Liver (tissue), 9 donors: ENCODE measurements around the gene PPP2R2B. TPM values are rescaled to one million over a fixed set of nuclear protein-coding genes. Genes with fewer than 3 reads are reported as not detected.

Source experiments
- DNase-seq: peaks from one replicate; pipeline ENCODE4 v3.0.0-alpha.2; 2017; ENCODE audit warnings: low spot score
- H3K27ac ChIP-seq, 2 donors: one replicate each; pipeline ENCODE4 v1.7.0; 2013; ENCODE audit warnings: inconsistent platforms in 2 of 2, low read length in 2 of 2, control low read depth in 1 of 2, low read depth in 1 of 2, mild to moderate bottlenecking in 1 of 2
- H3K27me3 ChIP-seq, 4 donors: one replicate each; pipeline versions ENCODE4 v1.6.1 to v1.7.0; 2013; ENCODE audit warnings: low read length in 3 of 4, inconsistent platforms in 1 of 4, mild to moderate bottlenecking in 1 of 4, moderate library complexity in 1 of 4; ENCODE audit not compliant: control insufficient read depth in 4 of 4, insufficient read depth in 4 of 4
- H3K36me3 ChIP-seq, 4 donors: one replicate each; pipeline versions ENCODE4 v1.6.1 to v1.7.0; 2013; ENCODE audit warnings: low read length in 3 of 4, mild to moderate bottlenecking in 3 of 4, low read depth in 1 of 4, moderate library complexity in 1 of 4; ENCODE audit not compliant: control insufficient read depth in 4 of 4, insufficient read depth in 3 of 4
- H3K4me1 ChIP-seq, 4 donors: one replicate each; pipeline versions ENCODE4 v1.6.1 to v1.7.0; 2013; ENCODE audit warnings: low read length in 3 of 4, mild to moderate bottlenecking in 3 of 4, moderate library complexity in 1 of 4; ENCODE audit not compliant: control insufficient read depth in 4 of 4, insufficient read depth in 4 of 4
- H3K4me3 ChIP-seq, 3 donors: one replicate each; pipeline versions ENCODE4 v1.6.1 to v1.7.0; 2013; ENCODE audit warnings: low read length in 3 of 3, control low read depth in 1 of 3, low read depth in 1 of 3, mild to moderate bottlenecking in 1 of 3
- H3K9ac ChIP-seq, 2 donors: one replicate each; pipeline ENCODE4 v1.7.0; 2013; ENCODE audit warnings: low read length in 2 of 2, mild to moderate bottlenecking in 2 of 2, moderate library complexity in 2 of 2, control low read depth in 1 of 2, low read depth in 1 of 2
- H3K9me3 ChIP-seq, 4 donors: one replicate each; pipeline versions ENCODE4 v1.6.1 to v1.7.0; 2013; ENCODE audit warnings: low read length in 3 of 4; ENCODE audit not compliant: control insufficient read depth in 4 of 4
- ATF3 ChIP-seq: IDR thresholded peaks from 2 replicates; pipeline ENCODE4 v1.6.1; 2016; ENCODE audit warnings: antibody characterized with exemption
- CTCF ChIP-seq: fragments of 150-350 bp; IDR thresholded peaks from 2 replicates; pipeline ENCODE4 v1.5.1; 2017; ENCODE audit warnings: improper control_type of control experiment, low read depth, low read length; ENCODE audit not compliant: missing input control
- EGR1 ChIP-seq, 2 donors: IDR thresholded peaks; 2 replicates each; pipeline ENCODE4 v1.6.1; 2016 to 2018; ENCODE audit warnings: antibody characterized with exemption in 2 of 2, low read depth in 2 of 2
- FOXA1 ChIP-seq: IDR thresholded peaks from 2 replicates; pipeline ENCODE4 v1.6.1; 2016; ENCODE audit warnings: antibody characterized with exemption
- FOXA2 ChIP-seq: IDR thresholded peaks from 2 replicates; pipeline ENCODE4 v1.6.1; 2016; ENCODE audit warnings: antibody characterized with exemption
- GABPA ChIP-seq, 2 donors: IDR thresholded peaks in 1 of 2; conservative IDR thresholded peaks in 1 of 2; 2 replicates each; pipeline ENCODE4 v1.6.1; 2016; ENCODE audit warnings: antibody characterized with exemption in 2 of 2, mild to moderate bottlenecking in 1 of 2, moderate library complexity in 1 of 2
- HNF4A ChIP-seq, 2 donors: conservative IDR thresholded peaks; 2 replicates each; pipeline ENCODE4 v1.6.1; 2016; ENCODE audit warnings: antibody characterized with exemption in 2 of 2, mild to moderate bottlenecking in 2 of 2
- HNF4G ChIP-seq: IDR thresholded peaks from 2 replicates; pipeline ENCODE4 v1.6.1; 2016; ENCODE audit warnings: antibody characterized with exemption
- JUND ChIP-seq, 2 donors: IDR thresholded peaks; 2 replicates each; pipeline ENCODE4 v1.6.1; 2016; ENCODE audit warnings: antibody characterized with exemption in 2 of 2
- MAX ChIP-seq: IDR thresholded peaks from 2 replicates; pipeline ENCODE4 v1.6.1; 2016; ENCODE audit warnings: antibody characterized with exemption
- NR2F2 ChIP-seq: IDR thresholded peaks from 2 replicates; pipeline ENCODE4 v1.6.1; 2016; ENCODE audit warnings: antibody characterized with exemption
- REST ChIP-seq: IDR thresholded peaks from 2 replicates; pipeline ENCODE4 v1.6.1; 2016; ENCODE audit warnings: antibody characterized with exemption, mild to moderate bottlenecking
- RXRA ChIP-seq, 2 donors: IDR thresholded peaks; 2 replicates each; pipeline ENCODE4 v1.6.1; 2017 to 2018; ENCODE audit warnings: antibody characterized with exemption in 2 of 2, mild to moderate bottlenecking in 1 of 2
- TAF1 ChIP-seq: conservative IDR thresholded peaks from 2 replicates; pipeline ENCODE4 v1.6.1; 2016; ENCODE audit warnings: antibody characterized with exemption, mild to moderate bottlenecking
- YY1 ChIP-seq: IDR thresholded peaks from 2 replicates; pipeline ENCODE4 v1.6.1; 2016; ENCODE audit warnings: antibody characterized with exemption, mild to moderate bottlenecking
- ZBTB33 ChIP-seq: IDR thresholded peaks from 2 replicates; pipeline ENCODE4 v1.6.1; 2016; ENCODE audit warnings: antibody characterized with exemption
- WGBS: extraction: QIAGEN DNeasy Blood & Tissue Kit; methylation state at CpG from one replicate; pipeline ENCODE4 v1.1.7; 2013; 5-methylcytosine and 5-hydroxymethylcytosine counted together
- polyA plus RNA-seq, 2 donors: library from polyadenylated mRNA; stranded (reverse) in 1 of 2; unstranded in 1 of 2; fragments of 200-250 nt in 1 of 2; fragments of >200 nt in 1 of 2; fragmentation: Nextera tagmentation in 1 of 2; extraction: Ambion mirVana in 1 of 2; gene quantifications; one replicate each; pipeline versions ENCODE4 v1.2.1 to v1.2.3, GENCODE V29; 2013 to 2015
- total RNA-seq, 2 donors: library from RNA; depleted of rRNA; stranded (reverse); fragments of >200 nt; gene quantifications; one replicate each; pipeline ENCODE4 v1.2.3, GENCODE V29; 2014
- donor health status: healthy.
- donor health status: healthy.
- donor health status: healthy.
- donor health status: healthy.
- donor health status: healthy.

PPP2R2B gene
- total and polyA plus RNA-seq, 4 donors, result 0.15 to 6.3 (median 0.40) TPM

GRCh38 chr5:146704949-146705665 lies 173.4 kb downstream of the PPP2R2B start:
- H3K4me3 ChIP-seq, result no peak overlapping the region
- 88% methylated on average over 4 of the region's 4 CpGs for WGBS
- no peaks in the 10 kb centered on the region for H3K4me1 ChIP-seq
- no peak overlapping the region for H3K27ac ChIP-seq
- DNase-seq, result no peak
- TF ChIP-seq ATF3 (no peak), GABPA (IDR thresholded peaks at IDR 0.05 in 1 of 2, conservative IDR thresholded peaks at IDR 0.05 in 1 of 2) (no peak), FOXA1 (no peak), REST (no peak), RXRA (IDR thresholded peaks at IDR 0.05) (no peak), NR2F2 (no peak), ZBTB33 (no peak), HNF4G (no peak)
- no peaks in the 10 kb centered on the region for H3K36me3 ChIP-seq
- no peak overlapping the region for H3K9ac ChIP-seq
- H3K27me3 ChIP-seq, result no peaks in the 10 kb centered on the region
- no peaks in the 10 kb centered on the region for H3K9me3 ChIP-seq

GRCh38 chr5:146703899-146704298 lies 174.7 kb downstream of the PPP2R2B start:
- WGBS, result 61% methylated on average over 1 of the region's 1 CpG
- Histone ChIP-seq H3K36me3 (no peaks in the 10 kb centered on the region), H3K27ac (no peak overlapping the region), H3K4me1 (no peaks in the 10 kb centered on the region), H3K9me3 (no peaks in the 10 kb centered on the region), H3K4me3 (no peak overlapping the region), H3K9ac (no peak overlapping the region), H3K27me3 (no peaks in the 10 kb centered on the region)
- no peak for DNase-seq
- TF ChIP-seq FOXA2 (no peak), NR2F2 (no peak), ATF3 (no peak), MAX (no peak), RXRA (IDR thresholded peaks at IDR 0.05) (no peak), FOXA1 (no peak), JUND (IDR thresholded peaks at IDR 0.05) (no peak), REST (no peak), CTCF (no peak), HNF4A (conservative IDR thresholded peaks at IDR 0.05) (no peak), YY1 (no peak), EGR1 (IDR thresholded peaks at IDR 0.05; ENCODE audit: low read depth in 2 of 2) (no peak), ZBTB33 (no peak), TAF1 (no peak)
